SIG-M5 treated with dmso at 0.1 percent for 504 hours (cell line): ENCODE measurements around the gene GFI1.
"Not testable (repeated sequence)": the region's sequence is repeated elsewhere in the genome, so short reads cannot be mapped to it uniquely, and the experiment has no call there.

Experiments
- DNase-seq: peaks from one replicate; lab custom pipeline; 2025; ENCODE audit not compliant: unreplicated experiment; lab: John Stamatoyannopoulos, UW

GFI1 gene

GRCh38 chr1:92486251-92487077, at the start of gene GFI1:
GFI1 (minus strand) TSS chr1:92486925; CDS start chr1:92483487, 3,438 bp downstream.
- DNase-seq = peak; percentile 73

DNA sequence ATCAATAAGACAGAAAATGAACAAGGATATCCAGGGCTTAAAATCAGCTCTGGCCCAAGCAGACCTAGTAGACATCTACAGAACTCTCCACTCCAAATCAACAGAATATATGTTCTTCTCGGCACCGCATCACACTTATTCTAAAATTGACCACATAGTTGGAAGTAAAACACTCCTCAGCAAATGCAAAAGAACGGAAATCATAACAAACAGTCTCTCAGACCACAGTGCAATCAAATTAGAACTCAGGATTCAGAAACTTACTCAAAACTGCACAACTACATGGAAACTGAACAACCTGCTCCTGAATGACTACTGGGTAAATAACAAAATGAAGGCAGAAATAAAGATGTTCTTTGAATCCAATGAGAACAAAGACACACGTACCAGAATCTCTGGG, 45.6 kb upstream of the GFI1 start:
- DNase-seq = not testable (repeated sequence)

- not testable (repeated sequence) for DNase-seq
Measured at GRCh38 chr1:92531939-92532338, 45.2 kb upstream of the GFI1 start.

DNA sequence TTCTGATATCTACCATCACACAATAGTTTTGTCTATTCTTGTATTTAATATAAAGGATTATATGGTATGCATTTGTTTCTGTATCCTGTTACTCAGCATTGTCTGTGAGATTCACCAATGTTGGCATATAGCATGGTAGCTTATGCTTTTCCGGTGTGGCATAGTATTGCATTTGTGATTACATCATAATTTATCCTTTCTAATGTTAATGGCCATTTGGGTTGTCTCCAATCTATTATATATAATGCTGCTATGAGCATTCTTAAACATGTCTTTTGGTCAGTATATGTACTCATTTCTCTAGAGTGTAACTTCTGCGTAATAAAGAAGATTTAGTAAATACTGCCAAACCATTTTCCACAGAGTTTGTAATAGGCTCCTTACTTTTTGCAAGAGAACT, 40.9 kb upstream of the GFI1 start:
- no peak for DNase-seq

DNA sequence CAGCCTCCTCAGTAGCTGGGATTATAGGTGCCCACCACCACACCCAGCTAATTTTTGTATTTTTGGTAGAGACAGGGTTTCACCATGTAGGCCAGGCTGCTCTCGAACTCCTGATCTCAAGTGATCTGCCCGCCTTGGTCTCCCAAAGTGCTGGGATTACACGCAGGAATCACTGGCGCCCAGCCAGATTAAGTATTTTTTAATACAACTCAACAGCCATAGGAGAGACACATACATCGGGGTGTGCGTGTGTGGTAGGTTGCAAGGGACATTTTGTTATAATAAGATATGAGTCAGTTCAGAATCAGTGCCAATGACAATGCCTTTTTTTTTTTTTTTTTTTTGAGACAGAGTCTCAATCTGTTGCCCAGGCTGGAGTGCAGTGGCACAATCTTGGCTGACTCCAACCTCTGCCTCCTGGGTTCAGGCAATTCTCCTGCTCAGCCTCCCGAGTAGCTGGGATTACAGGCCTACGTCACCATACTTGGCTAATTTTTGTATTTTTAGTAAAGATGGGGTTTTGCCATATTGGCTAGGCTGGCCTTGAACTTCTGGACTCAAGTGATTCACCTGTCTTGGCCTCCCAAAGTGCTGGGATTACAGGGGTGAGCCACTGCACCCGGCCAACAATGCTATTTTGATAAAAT, 38.3 kb upstream of the GFI1 start:
- DNase-seq = not testable (repeated sequence)

DNA sequence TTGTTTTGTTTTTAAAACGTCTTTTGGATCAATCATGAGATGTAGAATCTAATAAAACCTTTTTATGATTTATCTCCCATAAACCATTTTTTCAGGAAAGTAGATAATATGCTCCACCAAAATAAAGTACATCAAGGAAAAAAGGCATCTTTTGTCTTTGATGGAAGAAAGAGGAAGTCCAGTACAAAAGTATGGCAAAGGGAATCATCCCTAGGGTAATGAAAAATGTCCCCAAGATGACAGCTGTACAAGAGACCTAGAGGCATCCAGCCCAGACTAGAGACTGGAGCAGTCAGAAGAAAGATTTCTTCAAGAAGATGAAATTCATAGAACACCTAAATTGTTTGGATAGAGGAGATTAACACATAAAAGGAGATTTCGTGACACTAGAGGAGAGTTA, 32.3 kb upstream of the GFI1 start:
- DNase-seq = no peak

- no peak for DNase-seq
Measured at GRCh38 chr1:92516574-92516973, 29.8 kb upstream of the GFI1 start.

DNA sequence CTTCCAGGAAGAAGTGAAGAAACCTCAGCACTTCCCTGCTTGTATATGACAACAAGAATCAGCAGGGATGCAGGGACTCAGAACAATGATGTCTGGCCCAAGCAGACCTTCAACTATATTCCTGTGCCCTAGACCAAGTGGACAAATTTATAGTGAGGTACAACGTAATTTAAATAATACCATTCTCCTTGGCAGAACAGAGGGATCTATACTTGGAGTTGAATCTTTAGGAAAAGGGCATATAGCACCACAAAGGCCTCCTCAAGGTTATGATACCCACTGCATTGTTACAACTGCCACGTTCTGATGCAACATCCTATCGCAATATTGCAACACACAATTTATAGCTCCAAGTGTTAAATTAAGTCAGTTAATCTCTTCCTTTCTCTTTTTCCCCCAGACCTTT, 29.1 kb upstream of the GFI1 start:
- DNase-seq = peak; percentile 51

- DNase-seq = no peak
Measured at GRCh38 chr1:92511541-92511940, 24.8 kb upstream of the GFI1 start.

GRCh38 chr1:92509619-92510018, 22.9 kb upstream of the GFI1 start:
- DNase-seq = no peak

GRCh38 chr1:92505015-92505692, 18.4 kb upstream of the GFI1 start:
- DNase-seq = no peak

GRCh38 chr1:92504291-92505014, 17.7 kb upstream of the GFI1 start:
- DNase-seq = no peak

- DNase-seq = no peak
Measured at GRCh38 chr1:92503926-92504285, 17.2 kb upstream of the GFI1 start.

DNA sequence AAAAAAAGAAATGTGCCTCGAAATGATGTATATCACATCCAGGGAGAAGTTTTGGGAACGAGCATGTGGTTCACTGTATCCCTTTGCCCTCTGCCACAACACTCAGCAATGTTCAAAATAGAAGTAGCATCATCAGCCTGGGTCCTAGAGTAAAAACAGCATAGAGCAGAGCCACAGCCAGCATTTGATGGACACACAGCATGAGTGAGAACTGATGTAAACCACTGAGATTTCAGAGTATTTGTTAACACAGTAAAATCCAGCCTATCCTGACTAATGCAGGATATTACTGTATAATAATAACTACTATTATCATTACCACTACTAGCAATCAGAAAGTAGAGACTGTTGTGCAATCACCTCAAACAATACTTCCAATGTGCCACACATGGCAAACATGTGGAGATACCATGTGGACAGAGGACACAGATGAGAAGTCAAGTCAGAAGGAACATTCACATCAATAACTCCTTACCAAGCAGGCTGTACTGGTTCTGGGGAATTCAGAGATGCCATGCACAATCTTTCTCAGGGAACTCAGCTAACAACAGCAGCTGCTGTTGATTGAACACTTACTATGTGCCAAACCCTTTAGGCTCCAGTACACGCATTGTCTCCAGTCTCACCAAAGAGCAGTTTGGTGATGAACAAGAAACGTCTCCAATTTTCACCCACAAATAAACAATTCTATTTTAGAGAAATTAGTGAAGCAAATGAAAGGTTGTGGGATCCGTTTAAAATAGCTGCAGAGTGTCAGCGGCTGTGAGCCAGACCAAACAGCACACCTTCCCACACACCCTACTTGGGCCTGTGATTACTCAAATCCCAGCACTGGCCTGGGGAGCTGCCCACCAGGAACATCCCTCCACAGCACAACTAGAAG, 16.6 kb upstream of the GFI1 start:
- no peak for DNase-seq

DNA sequence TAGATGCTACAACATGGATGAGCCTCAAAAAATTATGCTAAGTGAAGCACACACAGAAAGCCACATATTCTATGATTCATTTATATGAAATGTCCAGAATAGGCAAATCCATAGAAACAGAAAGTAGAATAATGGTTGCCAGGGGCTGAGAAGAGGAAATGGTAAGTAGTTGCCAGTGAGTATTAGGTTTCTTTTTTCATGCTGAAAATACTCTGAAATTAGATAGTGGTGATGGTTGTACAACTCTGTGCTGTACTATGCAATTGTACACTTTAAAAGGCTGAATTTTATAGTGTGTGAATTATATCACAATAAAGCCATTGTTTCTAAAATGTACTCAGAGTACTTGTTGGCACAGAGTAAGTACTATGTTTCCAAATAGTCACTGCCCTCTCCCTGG, 15.5 kb upstream of the GFI1 start:
- DNase-seq = peak; percentile 17

GRCh38 chr1:92500552-92500951, 13.8 kb upstream of the GFI1 start:
- no peak for DNase-seq

GRCh38 chr1:92495392-92496063, 8.8 kb upstream of the GFI1 start:
- DNase-seq = no peak

GRCh38 chr1:92494485-92495141, 7.9 kb upstream of the GFI1 start:
- DNase-seq = no peak

GRCh38 chr1:92493139-92493538, 6.4 kb upstream of the GFI1 start:
- no peak for DNase-seq
